CD8-positive, alpha-beta memory T cell (primary cell): ENCODE data around the gene HEXB. TPM values are rescaled to one million over a fixed set of nuclear protein-coding genes. Genes with fewer than 3 reads are reported as not detected.
A peak's percentile ranks its signal among the peaks of the same experiment; 100 is the strongest.
"Not testable (repeated sequence)": the region's sequence is repeated elsewhere in the genome, so short reads cannot be mapped to it uniquely, and the experiment has no call there.

ENCODE experiments used
- CTCF ChIA-PET: fragments of 350-600 bp; sonication (Branson Sonifier 250); formaldehyde crosslinking; loops from one replicate; lab custom pipeline; 2021; ENCODE audit warnings: antibody characterized with exemption; lab: Charles Lee
- POLR2A ChIA-PET: fragments of 350-600 bp; sonication (Branson Sonifier 250); formaldehyde crosslinking; loops from one replicate; lab custom pipeline; 2021; ENCODE audit warnings: antibody characterized with exemption; lab: Charles Lee
- DNase-seq, 5 donors: peaks; one replicate each; pipeline versions ENCODE4 v3.0.0 to v3.0.0-alpha.2; 2020 to 2022; ENCODE audit warnings: mixed read lengths in 1 of 5
- H3K27ac ChIP-seq: one replicate; pipeline ENCODE4 v1.7.0; 2013; ENCODE audit warnings: low read depth, mild to moderate bottlenecking, low read length, moderate library complexity
- H3K27me3 ChIP-seq: 2 replicates; pipeline ENCODE4 v1.7.0; 2013; ENCODE audit warnings: low read length, mild to moderate bottlenecking; ENCODE audit not compliant: insufficient read depth, poor library complexity, severe bottlenecking
- H3K36me3 ChIP-seq: 2 replicates; pipeline ENCODE4 v1.7.0; 2013; ENCODE audit warnings: mild to moderate bottlenecking, low read length, moderate library complexity; ENCODE audit not compliant: insufficient read depth
- H3K4me1 ChIP-seq: 2 replicates; pipeline ENCODE4 v1.7.0; 2013; ENCODE audit warnings: mild to moderate bottlenecking, low read length, moderate library complexity; ENCODE audit not compliant: insufficient read depth
- H3K4me3 ChIP-seq: 2 replicates; pipeline ENCODE4 v1.7.0; 2013; ENCODE audit warnings: mild to moderate bottlenecking, low read length
- H3K9me3 ChIP-seq: 2 replicates; pipeline ENCODE4 v1.7.0; 2013; ENCODE audit warnings: mild to moderate bottlenecking, low read length
- H3K27ac Mint-ChIP-seq, 8 donors: one replicate each; pipeline ENCODE4 v1.8.0; 2020 to 2021; ENCODE audit warnings: mixed read lengths in 8 of 8, mild to moderate bottlenecking in 6 of 8, inconsistent platforms in 3 of 8, moderate library complexity in 3 of 8
- H3K27me3 Mint-ChIP-seq, 2 donors: one replicate each; pipeline ENCODE4 v1.8.0; 2020 to 2021; ENCODE audit warnings: mixed read lengths in 2 of 2, mild to moderate bottlenecking in 1 of 2, moderate library complexity in 1 of 2
- H3K36me3 Mint-ChIP-seq, 3 donors: one replicate each; pipeline ENCODE4 v1.8.0; 2020 to 2021; ENCODE audit warnings: mixed read lengths in 3 of 3, inconsistent platforms in 1 of 3, mild to moderate bottlenecking in 1 of 3
- H3K4me1 Mint-ChIP-seq, 3 donors: one replicate each; pipeline ENCODE4 v1.8.0; 2020 to 2021; ENCODE audit warnings: mixed read lengths in 3 of 3, inconsistent platforms in 1 of 3, mild to moderate bottlenecking in 1 of 3
- H3K4me3 Mint-ChIP-seq, 7 donors: one replicate each; pipeline ENCODE4 v1.8.0; 2020 to 2021; ENCODE audit warnings: mixed read lengths in 7 of 7, mild to moderate bottlenecking in 6 of 7, moderate library complexity in 4 of 7, inconsistent platforms in 2 of 7
- H3K9me3 Mint-ChIP-seq, 5 donors: one replicate each; pipeline ENCODE4 v1.8.0; 2020 to 2022; ENCODE audit warnings: mixed read lengths in 5 of 5, mild to moderate bottlenecking in 3 of 5, moderate library complexity in 2 of 5, inconsistent platforms in 1 of 5
- polyA plus RNA-seq: library from polyadenylated mRNA; unstranded; fragments of 300-500 nt; fragmentation: Illumina TruSeq; gene quantifications from one replicate; pipeline ENCODE4 v1.2.3, GENCODE V29; 2021
- total RNA-seq, 2 experiments: library from RNA; stranded (reverse); gene quantifications; one replicate each; pipeline ENCODE4 v1.2.3, GENCODE V29; 2021

Gene HEXB
- total and polyA plus RNA-seq, 3 experiments from 2014 or later = 57.4 to 116 (median 64.7) TPM

DNA sequence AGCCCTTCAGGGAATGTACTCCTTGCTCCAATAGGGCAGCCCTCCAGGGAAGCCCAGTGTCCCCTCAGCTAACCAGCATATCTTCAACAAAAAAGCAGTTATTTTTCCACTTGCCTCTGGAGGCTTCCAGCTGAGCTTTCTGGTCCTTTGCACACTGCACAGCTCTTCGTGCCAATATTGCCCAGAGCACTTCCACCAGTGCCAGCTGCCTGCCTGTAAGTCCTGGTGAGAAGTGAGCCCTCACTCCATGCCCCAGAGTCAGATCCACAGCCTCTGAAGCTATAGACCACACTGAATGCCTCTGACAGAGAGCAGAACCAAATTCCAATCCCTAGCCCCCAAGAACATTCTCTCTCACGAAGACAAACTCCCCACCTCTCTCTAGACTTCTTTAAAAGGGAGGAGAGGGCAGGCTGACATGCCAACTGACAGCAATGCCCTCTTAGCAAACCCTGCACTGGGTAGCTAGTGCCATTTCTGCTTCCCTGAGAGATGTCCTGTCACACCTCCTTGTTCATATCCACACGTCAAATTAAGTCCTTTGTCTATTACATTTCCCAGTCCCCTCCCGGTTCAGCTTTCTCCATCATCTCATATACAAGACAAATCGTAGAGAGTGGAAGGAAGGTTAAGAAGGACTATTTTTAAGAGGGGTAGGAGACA is 12.7 kb upstream of the HEXB start:
- Mint-ChIP-seq H3K9me3 (no peaks in the 10 kb centered on the region), H3K27me3 (peaks cover 7 to 23% of the 10 kb centered on the region in 2 donors), H3K36me3 (no peaks in the 10 kb centered on the region), H3K4me1 (peaks cover 0 to 7% (median 0%) of the 10 kb centered on the region in 3 donors), H3K27ac (peak overlapping the region in 1 of 8 donors; percentile 16), H3K4me3 (no peak overlapping the region)
- POLR2A ChIA-PET = interaction anchor here (0.5 kb wide), 1 partner anchor 12 kb away, joined by 3 read pairs; no protein-coding TSS in a partner anchor
- H3K27me3 ChIP-seq = no peaks in the 10 kb centered on the region
- no peak overlapping the region for H3K27ac ChIP-seq
- H3K4me3 ChIP-seq = no peak overlapping the region
- H3K4me1 ChIP-seq = no peaks in the 10 kb centered on the region
- CTCF ChIA-PET = interaction anchor here (1.3 kb wide), 1 partner anchor 13 kb away, joined by 3 read pairs; no protein-coding TSS in a partner anchor
- H3K36me3 ChIP-seq = no peaks in the 10 kb centered on the region
- no peaks in the 10 kb centered on the region for H3K9me3 ChIP-seq
- DNase-seq = no peak

DNA sequence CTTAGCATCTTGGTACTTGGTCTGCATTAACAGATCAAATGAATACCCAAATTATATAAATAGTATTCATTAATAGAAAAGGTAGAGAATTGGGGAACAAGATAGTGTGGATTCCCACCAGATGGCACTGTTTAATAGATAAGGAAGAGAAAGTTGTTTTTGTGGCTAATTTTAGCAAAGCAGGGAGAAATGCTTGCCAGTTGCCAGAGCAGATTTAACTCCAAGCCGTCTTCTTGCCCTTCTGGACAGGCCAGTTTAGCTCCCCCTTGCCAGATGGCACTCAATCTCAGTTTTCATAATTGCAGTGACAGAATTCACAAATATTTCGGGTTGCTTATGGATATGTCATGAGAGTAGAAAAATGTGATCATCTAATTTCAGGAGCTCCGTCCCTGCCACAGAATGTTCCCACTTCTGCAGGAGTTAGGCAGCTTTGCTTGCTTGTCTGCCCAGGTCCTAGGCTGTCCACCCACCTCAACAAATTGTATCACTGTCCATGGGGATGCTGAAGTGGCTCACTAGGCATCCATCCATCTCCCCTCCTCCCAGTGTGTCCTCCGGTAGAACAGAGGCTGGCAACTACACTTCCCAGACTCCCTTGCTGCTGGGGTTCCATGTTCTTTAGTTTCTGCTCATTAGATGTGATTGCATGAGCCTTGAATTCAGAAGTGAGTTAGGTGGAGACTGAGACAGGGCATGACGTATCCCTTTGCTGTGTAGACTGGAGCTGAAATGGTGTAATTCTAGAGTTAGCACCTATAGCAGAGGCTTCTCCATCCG is 11.8 kb upstream of the HEXB start:
- peaks cover 0 to 7% (median 0%) of the 10 kb centered on the region in 3 donors for H3K4me1 Mint-ChIP-seq
- no peak overlapping the region for H3K4me3 Mint-ChIP-seq
- Histone ChIP-seq H3K4me1 (no peaks in the 10 kb centered on the region), H3K27me3 (no peaks in the 10 kb centered on the region), H3K36me3 (no peaks in the 10 kb centered on the region), H3K4me3 (no peak overlapping the region), H3K27ac (no peak overlapping the region), H3K9me3 (no peaks in the 10 kb centered on the region)
- ChIA-PET POLR2A (no interaction called here), CTCF (interaction anchor here (1.0 to 1.3 kb wide), 4 partner anchors 11 to 588 kb away, joined by 3 to 6 read pairs (median 4); partner anchors contain the start of gene HEXB)
- H3K27ac Mint-ChIP-seq = no peak overlapping the region
- peak in 1 of 5 donors; percentile 3 for DNase-seq
- H3K36me3 Mint-ChIP-seq = no peaks in the 10 kb centered on the region
- no peaks in the 10 kb centered on the region for H3K9me3 Mint-ChIP-seq
- H3K27me3 Mint-ChIP-seq = peaks cover 7 to 23% of the 10 kb centered on the region in 2 donors

DNA sequence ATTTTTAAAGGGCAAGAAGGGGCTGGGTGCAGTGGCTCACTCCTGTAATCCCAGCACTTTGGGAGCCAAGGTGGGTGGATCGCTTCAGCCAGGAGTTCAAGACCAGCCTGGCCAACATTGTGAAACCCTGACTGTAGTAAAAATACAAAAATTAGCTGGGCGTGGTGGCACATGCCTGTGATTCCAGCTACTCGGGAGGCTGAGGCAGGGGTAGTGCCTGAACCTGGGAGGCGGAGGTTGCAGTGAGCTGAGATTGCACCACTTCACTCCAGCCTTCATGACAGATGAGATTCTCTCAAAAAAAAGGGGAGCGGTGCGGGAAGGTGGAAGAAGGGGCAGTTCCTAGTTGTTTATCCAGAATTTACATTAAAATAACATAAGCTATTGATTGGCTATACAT is 8.6 kb upstream of the HEXB start:
- H3K9me3 Mint-ChIP-seq, H3K27me3 ChIP-seq, H3K4me1 Mint-ChIP-seq, H3K36me3 Mint-ChIP-seq, H3K4me3 Mint-ChIP-seq, CTCF ChIA-PET, H3K4me1 ChIP-seq, H3K27ac Mint-ChIP-seq, H3K36me3 ChIP-seq, H3K27ac ChIP-seq, POLR2A ChIA-PET, H3K4me3 ChIP-seq, DNase-seq, H3K9me3 ChIP-seq: not testable (repeated sequence)
- peaks cover 4 to 28% of the 10 kb centered on the region in 2 donors for H3K27me3 Mint-ChIP-seq

DNA sequence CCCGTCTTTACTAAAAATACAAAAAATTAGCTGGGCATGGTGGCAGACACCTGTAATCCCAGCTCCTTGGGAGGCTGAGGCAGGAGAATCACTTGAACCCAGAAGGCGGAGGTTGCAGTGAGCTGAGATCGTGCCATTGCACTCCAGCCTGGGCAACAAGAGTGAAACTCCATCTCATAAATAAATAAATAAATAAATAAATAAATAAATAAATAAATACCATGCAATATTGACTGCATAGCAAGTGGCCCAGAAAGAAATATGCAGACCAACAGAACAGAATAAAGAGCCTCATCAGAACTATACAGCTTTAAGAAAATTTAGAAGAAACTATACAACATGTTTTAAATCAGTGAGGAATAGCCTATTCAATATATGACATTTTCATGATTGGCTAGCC is 6.9 kb upstream of the HEXB start:
- H3K27me3 ChIP-seq, CTCF ChIA-PET, H3K9me3 Mint-ChIP-seq, H3K4me3 Mint-ChIP-seq, H3K4me1 Mint-ChIP-seq, H3K4me3 ChIP-seq, H3K9me3 ChIP-seq, H3K36me3 Mint-ChIP-seq, H3K4me1 ChIP-seq, H3K36me3 ChIP-seq, H3K27ac Mint-ChIP-seq, H3K27ac ChIP-seq, POLR2A ChIA-PET, DNase-seq: not testable (repeated sequence)
- peaks cover 3 to 14% of the 10 kb centered on the region in 2 donors for H3K27me3 Mint-ChIP-seq

DNA sequence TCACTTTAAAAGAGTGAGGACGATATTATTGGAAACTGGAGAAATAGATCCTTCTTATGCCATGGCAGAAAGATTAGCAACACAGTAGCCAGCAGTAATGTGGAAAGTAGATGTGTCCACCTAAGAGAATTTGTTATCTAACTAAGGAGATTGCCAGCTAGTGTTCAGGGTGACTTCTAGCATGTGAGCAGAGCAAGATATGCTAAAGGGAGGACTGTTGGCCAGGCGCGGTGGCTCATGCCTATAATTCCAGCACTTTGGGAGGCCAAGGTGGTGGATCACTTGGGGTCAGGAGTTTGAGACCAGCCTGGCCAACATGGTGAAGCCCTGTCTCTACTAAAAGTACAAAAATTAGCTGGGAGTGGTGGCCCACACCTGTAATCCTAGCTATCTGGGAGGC is 5.7 kb upstream of the HEXB start:
- H3K9me3 ChIP-seq, DNase-seq, CTCF ChIA-PET, H3K4me1 ChIP-seq, H3K36me3 ChIP-seq, H3K9me3 Mint-ChIP-seq, H3K27ac Mint-ChIP-seq, H3K27ac ChIP-seq, H3K4me3 Mint-ChIP-seq, H3K4me1 Mint-ChIP-seq, H3K27me3 Mint-ChIP-seq, H3K36me3 Mint-ChIP-seq, H3K27me3 ChIP-seq, H3K4me3 ChIP-seq, POLR2A ChIA-PET: not testable (repeated sequence)

DNA sequence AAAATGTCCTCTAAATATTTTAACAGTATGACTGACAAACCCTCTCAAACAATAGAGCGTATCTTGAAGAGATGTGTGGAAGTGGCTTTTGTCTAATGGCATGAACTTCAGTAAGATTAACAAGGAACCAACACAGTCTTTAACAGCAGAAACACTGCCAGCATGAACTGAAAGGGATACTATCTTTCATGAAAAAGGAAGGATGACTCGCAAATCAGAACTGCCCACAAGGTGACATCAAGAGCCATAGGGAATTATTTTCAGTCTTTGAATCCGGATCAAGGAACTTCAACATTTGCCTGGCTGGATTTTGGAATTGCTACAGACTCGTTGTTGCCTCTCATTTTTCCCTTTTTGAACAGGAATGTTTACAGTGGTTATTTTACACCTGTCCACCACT is 5.1 kb upstream of the HEXB start:
- CTCF ChIA-PET = no interaction called here
- no peaks in the 10 kb centered on the region for H3K9me3 Mint-ChIP-seq
- no peak overlapping the region for H3K4me3 Mint-ChIP-seq

DNA sequence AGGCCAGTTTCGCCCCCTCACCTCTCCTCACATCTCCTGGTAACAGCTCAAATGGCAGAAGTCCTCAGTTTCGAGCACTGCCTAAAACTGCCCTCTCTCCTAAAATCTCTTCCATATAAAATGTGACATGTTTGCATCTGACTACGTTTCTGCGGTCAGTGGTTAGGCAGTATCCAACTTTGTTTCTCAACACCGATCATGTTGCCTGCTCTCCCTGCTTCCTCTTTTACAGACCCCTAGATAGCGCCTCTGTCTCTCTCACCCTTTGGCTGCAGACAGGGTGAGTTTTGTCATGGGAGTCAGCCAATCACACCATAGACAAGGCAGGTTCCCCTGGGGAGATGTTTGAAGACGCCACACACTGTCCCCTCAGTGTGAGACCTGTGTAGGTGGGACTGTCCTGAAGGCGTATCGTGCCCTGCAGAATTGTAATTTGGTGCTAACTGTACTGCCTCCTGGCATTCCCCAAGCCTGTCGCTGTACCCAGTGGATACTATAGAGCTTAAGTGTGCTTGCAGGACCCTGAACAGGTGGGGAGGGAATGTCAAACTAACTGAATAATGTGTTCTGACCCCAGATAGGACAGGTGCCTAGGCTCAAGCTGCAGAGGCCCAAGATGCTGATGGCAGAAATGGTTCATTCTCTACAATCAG is 1.1 kb downstream of the HEXB start:
- H3K27ac ChIP-seq = peak overlapping the region; percentile 79
- POLR2A ChIA-PET = no interaction called here
- Mint-ChIP-seq H3K36me3 (peaks cover 0 to 23% (median 8%) of the 10 kb centered on the region in 3 donors), H3K27me3 (no peaks in the 10 kb centered on the region), H3K9me3 (no peaks in the 10 kb centered on the region), H3K4me1 (peaks cover 21 to 40% (median 34%) of the 10 kb centered on the region in 3 donors), H3K27ac (peak overlapping the region; percentile 9 to 97 (median 88)), H3K4me3 (peak overlapping the region; percentile 77 to 96 (median 86))
- DNase-seq = no peak
- H3K9me3 ChIP-seq = no peaks in the 10 kb centered on the region
- H3K36me3 ChIP-seq = peaks cover 3% of the 10 kb centered on the region
- H3K27me3 ChIP-seq = no peaks in the 10 kb centered on the region
- H3K4me3 ChIP-seq = peak overlapping the region; percentile 95
- CTCF ChIA-PET = interaction anchor here (1.5 kb wide), 1 partner anchor 8 kb away, joined by 5 read pairs; no protein-coding TSS in a partner anchor
- H3K4me1 ChIP-seq = peaks cover 21% of the 10 kb centered on the region

More for the DNA sequence above, 5.1 kb upstream of the HEXB start:
- Histone ChIP-seq H3K36me3 (no peaks in the 10 kb centered on the region), H3K4me1 (peaks cover 4% of the 10 kb centered on the region), H3K9me3 (no peaks in the 10 kb centered on the region), H3K27me3 (no peaks in the 10 kb centered on the region), H3K27ac (no peak overlapping the region), H3K4me3 (no peak overlapping the region)
- DNase-seq = no peak
- Mint-ChIP-seq H3K27ac (no peak overlapping the region), H3K36me3 (no peaks in the 10 kb centered on the region), H3K4me1 (peaks cover 0 to 3% (median 2%) of the 10 kb centered on the region in 3 donors), H3K27me3 (peaks cover 0 to 5% of the 10 kb centered on the region in 2 donors)
- POLR2A ChIA-PET = no interaction called here
